SH-SY5Y (cell line): ENCODE results near the gene SGPP2.

Experiments used
- GATA2 ChIP-seq: IDR thresholded peaks from 2 replicates; pipeline ENCODE4 v1.6.1; 2011; ENCODE audit warnings: mild to moderate bottlenecking, low read depth, low read length
- GATA3 ChIP-seq: IDR thresholded peaks from 2 replicates; pipeline ENCODE4 v1.6.1; 2011; ENCODE audit warnings: low read depth, mild to moderate bottlenecking, low read length, moderate library complexity

SGPP2 gene

DNA sequence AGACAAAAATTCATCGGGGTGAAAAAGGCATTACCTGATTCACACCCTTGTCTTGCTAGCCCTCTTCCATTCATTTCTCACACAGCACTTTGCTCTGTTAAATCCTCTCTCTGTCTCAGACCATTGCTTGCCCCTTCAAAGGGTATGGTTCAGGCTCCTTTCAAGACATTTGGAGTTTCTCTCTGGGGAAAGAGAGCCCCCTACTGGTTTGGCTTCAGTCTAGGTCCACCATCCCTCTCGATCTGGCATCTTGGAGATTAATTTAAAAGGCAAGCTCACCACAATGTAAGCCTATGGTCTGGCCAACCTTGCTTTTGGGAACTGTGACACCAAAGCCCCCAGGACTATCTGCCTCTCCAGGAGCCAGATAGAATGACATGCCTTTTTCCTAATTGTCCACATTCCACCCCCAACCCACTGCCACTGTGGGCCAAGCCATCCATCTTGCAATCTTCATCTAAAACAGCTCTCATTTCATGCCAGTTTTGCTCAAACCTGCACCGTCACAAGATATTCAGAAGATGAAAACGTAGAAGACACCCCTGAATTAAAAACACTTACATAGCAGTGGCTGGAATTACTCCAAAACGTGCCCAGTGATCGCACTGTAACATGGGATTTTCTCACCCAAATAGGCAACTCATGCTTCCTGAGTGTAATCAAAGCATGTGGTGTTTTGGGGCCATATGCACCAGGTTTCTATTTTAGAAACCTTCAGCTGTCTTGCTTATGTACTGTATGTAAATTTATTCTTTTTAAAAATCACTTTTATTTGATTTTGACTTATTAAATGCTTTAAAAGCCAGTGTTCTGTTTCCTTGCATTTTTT, 137.7 kb downstream of the SGPP2 start:
- TF ChIP-seq GATA2 = no peak
- TF ChIP-seq GATA3 = no peak

DNA sequence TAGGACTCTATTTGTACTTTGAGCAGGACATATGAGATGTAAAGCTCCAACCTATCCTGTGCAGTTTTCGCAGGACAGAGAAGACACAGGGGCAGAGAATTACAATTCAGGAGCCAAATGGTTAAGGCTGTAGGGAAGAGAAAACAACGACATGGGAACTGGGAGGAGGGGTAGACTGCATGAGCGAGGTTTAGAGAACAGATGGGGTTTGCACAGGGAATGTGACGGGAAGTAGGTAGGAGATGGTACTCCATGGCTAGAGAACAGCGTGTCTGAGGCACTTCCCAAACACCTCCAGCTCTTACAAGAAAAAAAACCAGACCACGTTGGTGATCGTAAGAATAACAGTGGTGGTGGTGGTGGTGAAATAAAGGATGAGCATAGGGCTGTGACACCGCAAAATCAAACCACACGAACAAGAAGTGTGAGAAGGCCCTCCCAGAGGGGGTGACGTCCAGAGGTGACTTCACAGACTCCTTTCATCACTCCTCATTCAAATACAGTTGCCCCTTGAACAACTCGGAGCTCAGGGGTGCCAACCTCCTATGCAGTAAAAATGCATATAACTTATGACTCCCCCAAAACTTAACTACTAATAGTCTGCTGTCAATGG, 138.9 kb downstream of the SGPP2 start:
- TF ChIP-seq GATA2 (no peak), GATA3 (no peak)

DNA sequence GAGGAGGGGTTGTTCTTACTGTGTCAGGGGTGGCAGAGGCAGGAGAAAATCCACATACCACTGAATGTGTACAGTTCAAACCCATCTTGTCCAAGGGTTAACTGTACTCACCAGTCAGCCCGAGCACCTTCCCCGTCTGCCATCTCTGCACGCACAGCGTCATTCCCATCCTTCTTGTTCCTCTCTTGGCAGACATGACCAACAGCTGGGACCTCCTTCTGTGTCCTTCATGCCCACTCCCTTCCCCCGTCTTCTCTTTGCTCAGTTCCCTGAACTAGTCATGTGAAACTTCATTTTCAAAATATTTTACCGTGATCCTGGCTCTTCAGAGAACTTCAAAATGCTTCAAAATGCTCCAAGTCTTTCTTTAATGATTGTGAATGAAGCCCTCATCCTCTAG, 139.6 kb downstream of the SGPP2 start:
- TF ChIP-seq GATA3 (no peak), GATA2 (no peak)

DNA sequence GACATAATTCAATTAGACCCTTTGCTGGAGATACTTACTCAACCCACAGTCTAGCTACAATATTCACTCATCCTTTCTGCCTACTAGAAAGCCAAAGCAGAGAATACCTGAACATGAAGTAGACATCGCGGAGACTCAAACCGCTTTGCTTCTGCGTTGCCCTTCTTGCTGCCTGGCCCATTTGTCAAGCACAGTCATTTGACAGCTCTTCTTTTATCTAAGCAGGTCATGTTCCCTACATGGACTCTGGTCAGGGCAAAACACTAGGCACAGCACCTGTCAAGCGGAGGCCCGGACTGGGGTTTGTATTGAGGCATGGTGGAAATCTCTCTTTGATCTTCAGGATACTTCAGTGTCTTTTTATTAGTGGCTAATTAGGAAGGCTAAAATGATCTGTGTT, 141.9 kb downstream of the SGPP2 start:
- TF ChIP-seq GATA2 (no peak), GATA3 (no peak)

DNA sequence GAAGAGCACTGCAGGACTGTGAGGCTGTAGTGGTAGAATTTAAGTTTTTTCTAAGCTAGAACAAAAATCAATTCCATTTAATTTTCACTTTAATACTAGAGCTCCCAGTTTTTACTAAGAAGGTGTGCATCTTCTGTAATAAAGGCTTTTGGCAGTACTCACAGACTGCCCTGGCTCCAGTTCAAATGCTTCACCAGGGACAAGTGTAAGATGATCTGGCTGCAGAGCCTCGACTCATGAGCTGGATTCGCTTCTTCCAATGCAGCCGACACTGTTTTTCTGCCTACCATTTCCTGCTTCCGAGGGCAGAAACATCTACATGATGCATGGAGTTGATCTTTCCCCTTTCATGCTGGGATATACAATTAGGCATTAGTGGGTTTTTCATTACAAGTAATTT, 144.5 kb downstream of the SGPP2 start:
- TF ChIP-seq GATA3 (no peak), GATA2 (no peak)

DNA sequence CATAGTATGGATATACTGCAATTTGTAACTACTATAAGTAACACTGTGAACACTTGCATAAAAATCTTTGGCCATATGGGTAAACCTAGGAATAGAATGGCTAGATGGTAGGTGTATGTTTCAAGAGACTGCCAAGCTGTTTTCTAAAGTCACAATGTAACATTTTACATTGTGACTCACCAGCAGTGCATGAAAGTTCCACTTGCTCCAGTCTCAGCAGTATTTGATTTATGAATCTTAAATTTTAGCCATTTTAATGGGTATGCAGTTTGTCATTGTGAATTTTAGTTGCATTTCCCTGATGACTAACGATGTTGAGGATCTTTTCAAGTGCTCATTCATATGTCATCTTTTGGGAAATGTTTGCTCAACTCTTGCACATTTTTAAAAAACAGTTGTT, 145.5 kb downstream of the SGPP2 start:
- no peak for TF ChIP-seq GATA3
- no peak for TF ChIP-seq GATA2

DNA sequence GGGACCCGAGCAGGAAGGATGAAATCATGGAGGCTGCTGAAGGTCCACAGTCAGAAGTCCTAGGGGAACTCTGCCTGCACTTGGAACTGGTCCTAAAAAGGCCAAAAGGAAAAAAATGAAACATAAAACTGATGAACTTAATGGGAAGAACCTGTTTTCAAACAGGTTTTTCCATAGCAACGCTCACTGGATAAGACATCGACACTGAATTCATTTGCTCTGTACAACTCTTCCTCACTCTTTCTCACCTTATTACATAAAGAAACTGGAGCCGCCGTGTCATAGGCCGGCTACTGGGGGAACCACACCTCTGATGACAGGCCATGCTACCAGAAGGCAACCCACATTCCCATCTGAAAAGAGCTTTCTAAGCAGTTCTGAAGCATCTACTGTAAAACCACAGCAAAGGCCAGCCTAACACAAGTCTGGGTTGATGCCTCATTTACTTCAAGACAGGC, 147.9 kb downstream of the SGPP2 start:
- TF ChIP-seq GATA2 = no peak
- TF ChIP-seq GATA3 = no peak

DNA sequence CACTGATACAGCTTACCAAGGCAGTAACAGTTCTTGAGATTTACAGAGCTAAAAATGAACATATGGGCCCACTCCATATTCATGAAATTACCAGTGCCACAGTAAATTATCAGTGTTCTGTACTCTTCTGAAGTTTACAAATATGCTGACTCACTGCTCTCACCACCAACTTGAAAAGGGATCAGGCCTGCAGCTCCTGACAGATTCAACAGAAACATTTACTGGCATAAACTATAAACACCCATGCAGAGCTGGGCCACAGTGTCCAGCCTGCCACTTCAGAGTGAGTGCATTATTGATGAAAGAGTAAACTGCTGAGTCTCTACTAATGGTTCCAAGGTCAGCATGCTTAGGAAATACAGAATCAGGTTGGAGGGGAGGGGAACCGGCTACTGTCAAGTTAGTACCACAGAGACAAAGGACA, 148.4 kb downstream of the SGPP2 start:
- TF ChIP-seq GATA2 = no peak
- TF ChIP-seq GATA3 = no peak

DNA sequence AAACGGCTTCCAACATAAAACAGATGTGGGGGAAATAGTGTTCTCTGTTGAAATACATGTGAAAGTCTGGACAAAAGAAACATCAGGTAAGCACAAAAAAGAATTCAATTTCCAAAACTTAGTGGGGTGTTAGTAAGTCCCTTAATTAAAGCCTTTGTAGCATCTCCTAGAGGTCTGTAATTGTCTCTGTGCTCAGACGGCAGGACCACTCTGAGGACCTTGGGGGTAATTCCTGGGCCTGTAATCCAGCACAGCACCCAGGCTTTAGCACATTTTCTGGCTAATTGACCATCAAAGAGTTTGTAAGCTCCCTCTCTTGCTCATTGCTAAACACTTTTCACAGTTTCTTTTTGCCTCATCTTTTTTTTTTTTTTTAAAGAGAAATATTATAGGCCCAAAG, 151.3 kb downstream of the SGPP2 start:
- TF ChIP-seq GATA3 (no peak), GATA2 (no peak)

DNA sequence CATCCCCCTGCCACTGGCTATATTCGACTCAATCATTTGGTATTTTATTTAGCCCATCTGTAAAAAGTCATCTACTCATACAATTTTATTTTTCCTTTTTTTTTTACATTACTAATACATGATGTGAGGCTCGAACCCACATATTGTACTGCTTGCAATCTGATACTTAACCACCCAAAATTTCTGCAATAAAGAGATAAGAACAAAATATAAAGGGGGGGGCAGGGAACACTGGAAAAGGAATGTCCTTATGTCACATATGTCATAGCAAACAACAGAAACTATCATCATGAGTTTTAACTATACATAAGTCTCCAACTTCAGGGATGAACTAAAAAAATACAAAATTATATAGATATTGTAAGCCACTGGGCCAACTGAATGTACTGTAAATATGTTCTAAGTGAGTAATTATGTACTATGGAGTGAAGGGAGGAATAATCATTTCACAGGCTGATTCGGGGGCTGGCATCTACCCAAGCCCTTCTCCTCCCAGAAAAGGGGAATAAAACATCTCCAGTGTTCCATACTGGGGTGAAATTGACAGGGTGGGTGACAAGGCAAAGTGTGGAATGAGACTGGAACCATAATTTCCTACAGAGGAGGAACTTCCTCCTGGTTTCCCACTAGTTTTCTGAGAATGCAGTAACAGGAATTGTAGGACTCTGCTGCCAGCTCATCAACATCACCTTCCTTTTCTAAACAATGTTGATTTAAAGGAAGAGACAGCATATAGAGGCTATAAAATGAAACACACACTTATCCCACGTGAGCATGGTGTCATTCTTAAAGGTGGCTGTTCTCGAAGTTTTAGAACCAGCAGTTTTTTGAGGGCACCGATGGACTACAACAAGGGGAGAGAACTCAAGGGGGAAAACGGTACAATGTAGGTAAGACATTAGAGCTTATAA, 152.1 kb downstream of the SGPP2 start:
- TF ChIP-seq GATA3 = no peak
- no peak for TF ChIP-seq GATA2

DNA sequence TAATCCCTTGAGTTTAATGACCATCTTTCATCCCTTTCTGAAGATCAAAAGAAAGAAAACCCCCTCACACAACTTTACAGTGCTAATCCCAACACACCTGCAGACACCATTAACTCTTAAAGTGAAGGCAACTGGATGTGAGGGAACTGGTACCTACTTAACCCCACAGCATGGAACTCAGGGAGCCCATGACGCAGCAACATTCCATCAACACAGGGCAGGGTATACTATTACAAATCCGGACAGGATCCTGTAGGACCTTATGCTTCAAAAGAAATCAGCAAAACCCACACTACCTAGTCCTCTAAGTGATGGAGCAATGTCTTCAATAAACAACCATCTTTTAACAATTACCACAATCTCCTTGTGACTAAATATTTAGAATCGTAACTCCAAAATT, 153.0 kb downstream of the SGPP2 start:
- TF ChIP-seq GATA3 (no peak), GATA2 (no peak)

DNA sequence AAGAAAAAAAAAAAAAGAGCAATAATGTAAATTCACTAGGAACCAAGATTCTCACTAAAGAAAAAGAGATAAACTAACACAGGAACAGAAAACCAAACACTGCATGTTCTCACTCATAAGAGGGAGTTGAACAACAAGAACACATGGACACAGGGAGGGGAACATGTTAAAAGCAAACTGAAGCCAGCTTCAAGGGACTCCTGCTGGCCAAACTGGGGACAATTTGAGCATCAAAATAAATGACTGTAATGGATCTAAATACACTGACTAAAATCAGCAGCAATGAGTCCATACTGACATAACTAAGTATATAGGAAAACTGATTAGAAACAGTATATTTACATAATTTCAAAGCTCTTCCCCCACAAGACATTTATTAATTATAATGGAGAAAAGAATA, 158.6 kb downstream of the SGPP2 start:
- TF ChIP-seq GATA3 (no peak), GATA2 (no peak)

DNA sequence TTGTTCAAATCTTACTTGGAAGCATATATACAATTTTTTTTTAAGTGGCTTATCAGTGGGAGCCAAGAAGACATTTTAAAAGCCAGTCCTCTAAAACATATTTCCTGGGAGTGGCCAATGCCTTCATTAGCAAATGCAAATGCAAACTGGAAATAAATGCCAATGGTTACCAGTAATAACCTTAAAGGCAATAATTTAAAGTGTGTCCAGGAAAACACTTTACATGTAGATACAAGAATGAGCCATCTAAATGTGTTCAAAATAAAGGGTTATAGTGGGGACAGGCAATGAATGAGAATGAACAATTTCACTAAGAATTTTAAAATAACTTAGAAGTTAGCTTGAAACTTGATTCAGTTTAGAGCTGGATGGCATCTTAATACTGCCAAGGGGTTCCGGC, 167.3 kb downstream of the SGPP2 start:
- TF ChIP-seq GATA2 (no peak), GATA3 (no peak)

DNA sequence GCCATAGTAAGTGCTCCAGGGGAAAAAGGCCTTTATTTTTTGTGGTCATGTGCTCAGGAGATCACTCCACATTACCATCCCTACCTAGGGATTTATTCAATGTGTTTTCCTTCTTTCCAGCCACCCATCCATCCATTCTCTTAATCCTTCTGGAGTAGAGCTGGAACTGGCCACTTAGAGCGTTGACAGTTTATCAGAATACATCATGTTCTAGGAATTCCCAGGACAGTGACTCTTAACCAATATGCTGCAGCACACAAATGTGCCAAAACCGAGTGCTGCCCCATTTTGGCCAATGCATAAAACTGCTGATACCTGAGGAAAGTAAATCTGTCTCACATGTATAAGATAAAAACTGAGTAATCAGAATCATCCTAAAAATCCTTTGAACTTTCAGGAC, 167.8 kb downstream of the SGPP2 start:
- TF ChIP-seq GATA3 (no peak), GATA2 (no peak)
